HG03575 (cell line): ENCODE data around the gene TMEM114.

ENCODE experiments used
- ATAC-seq: cut with Tn5 transposase; IDR thresholded peaks from one replicate; pipeline ENCODE4 v1.9.1; 2021; ENCODE audit not compliant: unreplicated experiment, insufficient number of reproducible peaks, low FRiP score; ENCODE audit errors: extremely low read depth

TMEM114 gene

DNA sequence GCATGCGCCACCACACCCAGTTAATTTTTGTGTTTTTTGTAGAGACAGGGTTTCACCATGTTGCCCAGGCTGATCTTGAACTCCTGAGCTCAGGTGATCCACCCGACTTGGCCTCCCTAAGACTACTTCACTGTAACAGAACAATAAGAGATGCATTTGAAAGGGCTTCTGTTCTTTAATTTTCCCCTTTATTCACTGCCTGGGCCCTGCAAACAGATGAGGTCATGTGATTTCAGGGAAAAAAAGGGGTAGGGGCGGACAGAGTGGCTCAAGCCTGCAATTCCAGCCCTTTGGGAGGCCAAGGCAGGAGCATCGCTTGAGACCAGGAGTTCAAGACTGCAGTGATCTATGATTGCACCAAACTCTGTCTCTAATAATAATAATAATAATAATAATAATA is 36.3 kb downstream of the TMEM114 start:
- no peak for ATAC-seq

DNA sequence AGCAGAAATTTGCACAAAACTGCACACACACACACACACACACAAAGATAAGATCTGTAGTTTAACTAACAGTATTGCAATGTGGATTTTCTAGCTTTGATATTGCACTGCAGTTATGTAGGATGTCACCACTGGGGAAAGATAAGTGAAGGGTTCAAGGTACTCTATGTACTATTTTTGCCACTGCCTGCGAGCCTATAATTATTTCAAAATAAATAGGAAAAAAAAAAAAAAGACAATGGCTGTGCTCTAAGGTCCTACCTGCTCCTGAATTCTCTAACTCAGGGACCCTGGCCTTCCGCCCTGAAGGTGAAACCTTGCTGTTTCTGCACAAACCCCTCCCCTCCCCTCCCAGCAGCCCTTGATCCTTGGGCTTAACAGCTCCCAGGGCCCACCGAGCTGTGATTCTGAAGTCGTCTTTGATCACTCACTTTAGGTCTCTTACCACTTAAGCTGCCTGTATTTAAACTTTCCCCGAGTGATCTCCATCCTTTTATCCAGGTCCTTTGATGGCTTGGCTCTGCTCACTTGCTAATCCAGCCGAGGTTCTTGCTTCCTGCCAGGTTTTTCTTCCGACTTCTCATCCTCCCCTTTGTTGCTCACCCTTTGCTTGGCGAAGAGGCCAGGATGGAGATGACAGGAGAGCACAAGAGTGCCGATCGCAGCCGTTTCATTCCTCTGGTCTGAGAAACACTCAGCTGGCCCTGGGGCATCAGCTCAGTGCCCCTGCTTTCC is 37.7 kb downstream of the TMEM114 start:
- no peak for ATAC-seq

DNA sequence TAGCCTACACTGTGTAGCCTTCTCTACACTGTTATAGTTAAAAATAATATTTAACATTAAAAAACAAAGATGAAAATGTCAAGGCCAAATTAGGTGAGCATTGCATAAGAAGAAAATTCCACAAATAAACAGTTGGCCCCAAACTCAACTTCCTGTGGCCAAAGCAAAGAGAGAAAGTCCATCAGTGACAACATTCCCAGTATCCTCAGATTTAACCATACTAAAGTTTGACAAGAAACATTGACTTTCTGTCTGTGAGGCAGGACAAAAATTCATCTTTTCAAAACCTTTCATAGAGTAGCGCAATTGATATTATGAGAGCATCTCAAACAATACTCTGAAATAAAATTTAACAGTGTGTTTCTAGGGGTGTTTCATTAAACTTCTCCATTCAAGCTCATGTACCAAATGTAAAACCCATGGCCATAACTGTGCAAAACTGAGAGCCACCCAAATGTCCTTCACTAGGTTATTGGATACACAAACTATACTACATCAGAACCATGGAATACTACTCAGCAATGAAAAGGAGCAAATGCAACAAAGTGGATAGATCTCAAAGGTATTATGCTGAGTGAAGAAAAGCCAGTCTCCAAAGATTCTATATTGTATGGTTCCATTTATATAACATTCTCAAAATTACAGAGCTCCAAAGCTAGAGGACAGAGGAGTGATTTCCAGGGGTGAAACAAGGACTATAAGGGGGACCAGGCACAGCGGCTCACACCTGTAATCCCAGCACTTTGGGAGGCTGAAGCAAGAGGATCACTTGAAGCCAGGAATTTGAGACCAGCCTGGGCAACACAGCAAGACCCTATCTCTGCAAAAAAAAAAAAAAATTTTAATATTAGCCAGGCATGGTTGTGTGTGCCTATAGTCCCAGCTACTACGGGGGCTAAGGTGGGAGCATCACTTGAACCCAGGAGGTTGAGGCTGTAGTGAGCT is 38.7 kb downstream of the TMEM114 start:
- no peak for ATAC-seq

DNA sequence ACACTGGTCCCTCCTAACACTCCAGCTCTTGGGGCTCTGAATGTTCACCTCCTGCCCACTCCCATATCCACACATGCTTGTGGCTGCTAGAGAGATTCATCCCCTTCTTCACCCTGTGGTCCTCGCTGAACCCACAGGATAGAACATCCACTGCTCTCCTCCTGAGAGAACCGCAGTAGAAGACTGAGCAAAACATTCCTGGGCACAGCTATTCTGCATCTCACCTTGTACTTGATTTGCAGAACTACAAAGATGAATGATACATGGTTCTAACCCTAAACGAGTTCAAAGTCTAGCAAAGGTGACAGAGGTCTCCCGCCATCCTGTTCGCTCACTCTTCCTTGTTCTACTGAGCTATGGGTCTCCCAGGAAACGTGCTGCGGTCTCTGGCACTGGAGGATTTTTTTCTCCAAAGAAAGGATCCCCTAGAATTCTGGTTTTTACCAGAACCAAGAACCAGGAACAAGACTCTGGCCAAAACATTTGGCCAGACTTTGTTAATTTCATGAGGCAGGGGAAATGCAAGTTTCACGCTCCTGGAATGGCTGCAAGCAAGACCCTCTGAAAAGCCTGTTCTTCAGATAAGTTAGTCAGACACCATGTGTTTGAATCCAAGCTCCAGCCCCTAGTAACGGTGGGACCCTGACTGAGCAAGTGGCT is 39.5 kb downstream of the TMEM114 start:
- ATAC-seq: no peak

DNA sequence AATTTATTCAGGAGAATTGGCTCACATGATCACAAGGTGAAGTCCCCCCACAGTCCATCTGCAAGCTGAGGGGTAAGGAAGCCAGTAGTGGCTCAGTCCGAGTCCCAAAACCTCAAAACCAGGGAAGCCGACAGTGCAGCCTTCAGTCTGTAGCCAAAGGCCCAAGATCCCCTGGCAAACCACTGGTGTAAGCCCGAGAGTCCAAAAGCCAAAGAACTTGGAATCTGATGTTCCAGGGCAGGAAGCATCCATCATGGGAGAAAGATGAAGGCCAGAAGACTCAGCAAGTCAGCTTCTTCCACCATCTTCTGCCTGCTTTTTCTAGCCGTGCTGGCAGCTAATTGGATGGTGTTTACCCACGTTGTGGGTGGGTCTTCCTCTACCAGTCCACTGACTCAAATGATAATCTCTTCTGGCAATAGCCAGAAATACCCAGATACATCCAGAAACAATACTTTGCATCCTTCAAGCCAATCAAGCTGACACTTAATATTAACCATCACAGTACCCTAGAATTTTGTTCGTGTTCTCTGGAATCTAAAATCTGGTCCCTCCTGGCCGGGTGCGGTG is 40.4 kb downstream of the TMEM114 start:
- ATAC-seq: no peak

DNA sequence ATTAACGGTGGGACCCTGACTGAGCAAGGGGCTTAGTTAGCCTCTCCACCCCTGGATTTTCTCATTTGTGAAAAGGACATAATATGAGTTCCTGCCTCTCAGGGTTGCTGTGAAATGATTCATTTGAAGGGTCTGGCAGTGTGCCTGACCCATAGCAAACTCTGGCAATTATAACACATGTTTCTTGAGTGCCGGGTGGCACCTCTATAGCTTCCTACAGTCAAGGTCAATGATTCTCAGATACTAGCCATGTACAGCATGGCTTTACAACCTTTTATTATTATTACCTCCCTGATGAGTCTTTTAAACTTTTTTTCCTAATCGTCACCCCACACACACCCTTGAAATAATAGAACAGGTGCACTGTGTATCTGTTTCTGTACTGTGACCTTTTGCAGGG is 42.1 kb downstream of the TMEM114 start:
- no peak for ATAC-seq

DNA sequence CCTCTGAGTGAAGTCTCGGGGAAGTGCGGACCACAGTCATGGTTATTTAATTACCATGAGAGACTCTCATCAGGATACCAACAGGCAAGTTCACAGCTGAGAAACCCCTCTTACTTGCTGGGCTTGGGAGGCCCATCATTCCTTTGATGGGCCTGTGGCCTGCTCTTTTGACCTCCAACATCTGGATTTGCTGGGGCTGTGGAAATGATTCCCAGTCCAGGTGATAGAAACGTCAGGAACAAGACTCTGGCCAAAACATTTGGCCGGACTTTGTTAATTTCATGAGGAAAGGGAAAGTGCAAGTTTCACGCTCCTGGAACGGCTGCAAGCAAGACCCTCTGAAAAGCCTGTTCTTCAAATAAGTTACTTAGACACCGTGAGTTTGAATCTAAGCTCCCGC is 42.5 kb downstream of the TMEM114 start:
- no peak for ATAC-seq

DNA sequence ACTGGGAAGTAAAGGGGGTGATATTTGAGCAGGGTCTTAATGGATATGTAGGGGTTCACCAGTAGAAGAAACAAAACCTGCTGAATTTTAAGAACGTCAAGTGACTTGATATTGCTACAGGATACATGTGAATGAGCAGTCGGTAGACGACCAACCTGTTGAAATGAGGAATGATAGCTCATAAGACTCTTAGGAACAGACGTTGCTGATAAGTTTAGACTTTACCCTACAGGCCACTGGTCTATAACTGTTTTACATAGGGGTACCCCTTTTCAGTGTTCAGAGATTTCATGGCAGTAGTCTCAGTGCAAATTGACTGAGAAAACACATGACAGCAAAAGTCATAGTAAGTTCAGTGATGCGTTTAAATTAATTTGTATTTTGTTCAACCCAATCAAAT is 45.9 kb downstream of the TMEM114 start:
- ATAC-seq: no peak

DNA sequence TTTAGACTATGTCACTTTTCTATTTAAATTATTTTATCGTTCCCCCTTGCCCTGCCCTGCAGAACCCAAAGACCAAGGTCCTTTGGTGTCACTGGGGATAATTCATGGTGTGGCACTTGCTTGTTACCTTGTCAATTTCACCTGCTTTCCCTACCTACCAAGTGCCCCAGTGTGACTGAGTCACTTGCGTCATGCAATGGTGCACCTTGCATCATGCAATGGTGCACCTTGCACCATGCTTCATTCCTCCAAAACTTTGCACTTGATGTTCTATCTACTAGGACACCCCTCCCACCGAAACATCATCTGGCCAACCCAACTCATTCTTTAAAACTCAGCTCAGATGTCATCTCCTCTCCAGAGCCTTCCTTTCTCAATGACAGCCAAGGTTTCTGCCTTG is 47.1 kb downstream of the TMEM114 start:
- no peak for ATAC-seq

DNA sequence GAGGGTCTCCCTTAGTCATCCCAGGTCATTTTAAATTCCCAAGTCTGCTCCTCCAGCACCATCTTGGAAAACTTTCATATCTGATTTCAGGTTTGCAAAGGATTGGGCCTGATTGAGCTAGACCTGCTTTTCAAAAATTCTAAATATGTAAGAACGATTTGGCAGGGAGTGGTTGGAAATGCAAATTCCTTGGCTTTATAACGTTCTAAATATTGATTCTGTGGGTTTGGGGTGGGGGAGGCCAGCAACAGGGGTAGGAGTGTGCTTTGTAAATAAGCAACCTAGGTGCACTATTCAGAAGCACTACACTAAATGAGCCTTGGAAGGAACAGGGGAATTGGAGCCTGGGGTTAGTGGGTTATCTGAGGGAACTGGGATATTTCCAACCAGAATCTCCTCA is 47.9 kb downstream of the TMEM114 start:
- no peak for ATAC-seq

DNA sequence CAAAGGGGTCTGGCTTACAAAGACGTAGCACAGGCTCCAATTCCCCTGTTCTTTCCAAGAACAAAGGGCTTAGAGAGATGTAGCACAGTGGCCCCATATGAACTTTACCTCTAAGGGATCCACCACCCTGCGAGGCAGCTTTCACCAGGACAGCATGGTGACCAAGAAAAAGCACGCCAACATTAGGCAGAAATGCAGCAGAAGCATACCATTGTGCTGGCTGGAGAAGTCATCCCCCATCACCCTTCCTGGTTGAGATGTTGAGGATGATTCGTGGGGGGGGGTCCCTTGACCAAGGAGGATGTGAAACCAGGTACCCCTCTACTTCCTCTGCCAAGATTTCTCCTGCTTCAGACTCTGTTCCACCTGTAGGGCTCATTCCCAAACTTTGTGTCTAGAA is 48.4 kb downstream of the TMEM114 start:
- no peak for ATAC-seq

DNA sequence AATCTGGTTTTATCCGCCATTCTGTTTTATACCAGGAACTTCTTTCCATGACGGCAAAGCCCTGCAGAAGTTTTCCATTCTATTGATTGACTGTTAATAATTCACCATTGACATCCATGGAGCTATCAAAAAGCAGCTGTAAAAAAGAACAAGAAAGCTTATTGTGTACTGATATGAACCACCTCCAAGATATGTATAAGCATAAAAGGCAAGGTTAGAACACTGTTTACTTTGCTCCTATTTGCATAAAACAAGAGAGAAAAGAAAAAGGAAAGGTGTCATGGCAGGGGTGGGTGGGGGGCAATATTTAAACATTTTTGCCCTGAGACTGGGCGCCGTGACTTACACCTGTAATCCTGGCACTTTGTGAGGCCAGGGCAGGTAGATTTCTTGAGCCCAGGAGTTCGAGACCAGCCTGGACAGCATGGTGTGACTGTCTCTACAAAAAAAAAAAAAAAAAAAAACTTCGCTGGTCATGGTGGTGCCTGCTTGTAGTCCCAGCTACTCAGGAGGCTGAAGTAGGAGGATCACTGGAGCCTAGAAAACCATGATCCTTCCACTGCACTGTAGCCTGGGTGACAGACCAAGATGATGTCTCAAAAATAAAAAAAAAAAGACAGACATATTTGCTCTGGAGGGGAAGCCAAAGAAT is 52.5 kb downstream of the TMEM114 start:
- no peak for ATAC-seq

DNA sequence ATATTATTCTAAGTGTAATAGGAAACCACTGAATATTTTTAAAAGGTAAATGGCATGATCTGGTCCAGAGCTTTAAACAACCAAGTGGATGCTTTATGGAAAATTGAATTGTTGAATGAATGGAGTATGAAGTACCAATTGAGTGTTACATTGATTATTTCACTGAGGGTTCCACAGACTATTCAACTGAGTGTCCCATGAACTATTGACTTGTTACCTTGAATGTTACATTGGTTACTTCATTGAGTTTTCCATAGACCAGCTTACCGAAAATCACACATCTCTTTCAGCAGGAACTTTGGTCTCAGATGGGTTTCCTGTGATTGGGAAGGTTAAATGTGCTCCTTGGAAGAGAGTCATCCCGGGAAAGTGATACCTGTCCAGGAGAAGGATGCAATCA is 56.8 kb downstream of the TMEM114 start:
- ATAC-seq: no peak

DNA sequence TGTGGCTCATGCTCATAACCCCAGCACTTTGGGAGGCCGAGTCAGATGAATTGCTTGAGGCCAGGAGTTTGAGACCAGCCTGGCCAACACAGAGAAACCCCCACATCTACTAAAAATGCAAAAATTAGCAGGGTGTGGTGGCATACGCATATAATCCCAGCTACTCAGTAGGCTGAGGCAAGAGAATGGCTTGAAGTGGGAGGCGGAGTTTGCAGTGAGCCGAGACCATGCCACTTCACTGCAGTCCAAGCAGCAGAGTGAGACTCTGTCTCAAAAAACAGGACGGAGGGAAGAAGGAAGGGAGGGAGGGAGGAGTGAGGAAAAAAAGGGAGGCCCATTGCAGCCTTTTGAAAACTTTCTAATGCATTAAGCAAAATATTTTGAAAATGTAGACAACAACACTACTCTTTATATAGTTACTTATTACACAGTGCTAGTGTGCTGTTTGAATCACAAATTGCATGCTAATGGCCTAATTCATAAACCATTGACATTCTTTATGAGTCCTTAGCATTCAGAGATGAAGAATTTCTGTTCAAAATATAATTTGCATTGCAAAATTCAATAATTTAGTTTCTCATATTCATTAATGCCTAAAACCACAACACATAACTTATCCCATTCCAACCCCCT is 59.4 kb downstream of the TMEM114 start:
- no peak for ATAC-seq

DNA sequence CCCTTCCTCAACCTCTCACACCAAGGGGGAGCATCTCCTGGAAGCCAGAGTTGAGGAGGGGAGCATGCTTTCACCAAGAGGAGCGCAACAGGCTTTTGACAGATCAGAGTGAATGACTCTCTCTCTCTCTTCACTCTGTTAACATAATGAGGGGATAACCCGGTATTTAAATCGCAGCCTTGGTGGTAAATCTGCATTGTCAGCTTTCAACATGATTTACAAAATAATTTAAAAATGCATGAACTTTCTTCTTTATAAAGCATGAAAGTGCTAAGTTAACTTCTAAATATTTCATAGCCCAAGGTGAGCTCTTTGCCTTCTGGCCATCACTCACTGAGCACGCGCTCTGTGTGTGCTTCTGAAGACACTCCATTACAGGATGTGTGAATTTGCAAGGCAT is 61.8 kb downstream of the TMEM114 start:
- ATAC-seq: no peak

DNA sequence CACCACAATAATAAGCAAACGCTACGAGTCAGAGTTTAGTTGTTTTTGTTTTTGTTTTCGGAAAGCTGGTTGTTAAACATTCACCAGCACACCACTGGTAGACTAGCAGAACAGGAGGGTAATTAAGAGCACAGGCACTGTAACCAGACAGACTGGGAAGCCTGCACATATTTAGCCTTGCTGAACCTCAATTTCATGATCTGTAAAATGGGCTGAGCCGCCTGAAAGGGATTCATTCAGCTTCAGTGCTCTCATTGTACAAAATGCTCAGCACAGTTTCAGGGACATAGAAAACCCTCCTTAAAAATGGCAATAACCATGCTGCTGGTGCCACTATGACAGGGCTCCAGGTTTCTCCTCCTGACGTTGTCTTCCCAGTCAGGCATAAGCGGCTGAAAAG is 66.4 kb downstream of the TMEM114 start:
- no peak for ATAC-seq

DNA sequence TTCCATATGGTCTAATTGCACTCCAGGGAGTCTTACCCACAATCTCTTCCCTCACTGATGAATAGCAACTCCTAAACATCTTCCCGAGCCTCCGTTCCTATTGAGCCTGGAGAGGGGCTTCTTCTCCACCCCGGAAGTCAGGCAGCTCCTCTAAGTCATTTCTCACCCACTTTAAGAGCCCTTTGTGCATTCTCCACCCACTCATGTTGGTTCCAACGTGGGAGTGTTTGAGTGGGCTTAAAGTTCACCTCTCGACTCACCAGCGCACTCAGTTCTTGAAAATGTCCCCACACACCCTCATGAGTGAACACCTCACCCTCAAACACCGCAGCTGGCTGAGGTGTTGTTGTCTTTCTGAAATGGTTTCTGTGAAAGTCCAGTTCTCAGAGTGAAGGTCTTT is 67.6 kb downstream of the TMEM114 start:
- no peak for ATAC-seq

DNA sequence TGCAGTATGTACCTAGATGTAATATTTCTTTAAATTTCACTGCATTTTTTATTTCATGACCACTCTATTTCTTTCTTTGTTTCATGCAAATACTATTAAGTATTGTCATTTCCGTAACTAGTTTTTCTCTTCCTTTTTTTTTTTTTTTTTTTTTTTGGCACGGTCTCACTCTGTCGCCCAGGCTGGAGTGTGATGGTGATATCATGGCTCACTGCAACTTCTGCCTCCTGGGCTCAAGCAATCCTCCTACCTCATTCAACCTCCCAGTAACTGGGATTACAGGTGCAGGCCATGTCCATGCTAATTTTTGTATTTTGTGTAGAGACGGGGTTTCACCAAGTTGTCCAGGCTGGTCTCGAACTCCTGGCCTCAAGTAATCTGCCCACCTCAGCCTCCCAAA is 70.7 kb downstream of the TMEM114 start:
- ATAC-seq: no peak
